Cardiac muscle cell (in vitro differentiated cells and primary cell): ENCODE measurements around the gene ASPSCR1. TPM values are rescaled to one million over a fixed set of nuclear protein-coding genes. Genes with fewer than 3 reads are reported as not detected.
"Not testable (repeated sequence)": the region's sequence is repeated elsewhere in the genome, so short reads cannot be mapped to it uniquely, and the experiment has no call there.

Experiments used
- DNase-seq, 2 donors: peaks; one replicate each; pipeline versions ENCODE4 v3.0.0 to v3.0.0-alpha.2; 2010 to 2017; ENCODE audit warnings: low read depth in 1 of 2, low spot score in 1 of 2
- H3K27ac ChIP-seq: fragments of 200-600 bp; sonication (generic); 2 replicates; pipeline ENCODE4 v1.5.1; 2016
- H3K27me3 ChIP-seq: fragments of 200-600 bp; sonication (generic); 2 replicates; pipeline ENCODE4 v1.6.0; 2016; ENCODE audit warnings: control low read depth
- H3K36me3 ChIP-seq: fragments of 200-600 bp; sonication (generic); 2 replicates; pipeline ENCODE4 v1.5.1; 2016; ENCODE audit warnings: control low read depth
- H3K4me1 ChIP-seq: fragments of 200-600 bp; sonication (generic); 2 replicates; pipeline ENCODE4 v1.8.1; 2017; ENCODE audit warnings: low read depth, mild to moderate bottlenecking, mixed run types
- H3K4me3 ChIP-seq: fragments of 200-600 bp; sonication (generic); 2 replicates; pipeline ENCODE4 v1.5.1; 2016; ENCODE audit warnings: mild to moderate bottlenecking
- H3K9me3 ChIP-seq: fragments of 200-600 bp; sonication (generic); 2 replicates; pipeline ENCODE4 v1.5.1; 2017; ENCODE audit warnings: low read depth, mild to moderate bottlenecking, control low read depth
- CTCF ChIP-seq: IDR thresholded peaks from 2 replicates; pipeline ENCODE4 v1.5.1; 2012; ENCODE audit warnings: low read depth, mild to moderate bottlenecking, low read length
- polyA plus RNA-seq: library from polyadenylated mRNA; unstranded; fragments of >200 nt; fragmentation: Nextera tagmentation; extraction: Ambion mirVana; gene quantifications from 2 replicates; pipeline ENCODE4 v1.2.1, GENCODE V29; 2016
- total RNA-seq: library from RNA; depleted of rRNA; stranded (reverse); fragments of >200 nt; gene quantifications from 2 replicates; pipeline ENCODE4 v1.2.3, GENCODE V29; 2016

The ASPSCR1 gene
- total and polyA plus RNA-seq, 2 experiments from 2014 or later: 48.5 to 74.0 TPM

- Histone ChIP-seq H3K27me3 (no peaks in the 10 kb centered on the region), H3K36me3 (no peaks in the 10 kb centered on the region), H3K4me1 (peaks cover 4% of the 10 kb centered on the region), H3K9me3 (no peaks in the 10 kb centered on the region), H3K27ac (no peak overlapping the region), H3K4me3 (no peak overlapping the region)
- no peak for TF ChIP-seq CTCF
- DNase-seq: no peak
These were observed 28.6 kb upstream of the ASPSCR1 start for GRCh38 chr17:81948635-81949378.

- H3K4me3 ChIP-seq: no peak overlapping the region
These were observed 26.9 kb upstream of the ASPSCR1 start for GRCh38 chr17:81950501-81950900.

GRCh38 chr17:81951785-81952684 is 25.4 kb upstream of the ASPSCR1 start:
- Histone ChIP-seq H3K4me1 (peaks cover 2% of the 10 kb centered on the region), H3K27ac (no peak overlapping the region), H3K4me3 (no peak overlapping the region), H3K27me3 (no peaks in the 10 kb centered on the region), H3K36me3 (no peaks in the 10 kb centered on the region), H3K9me3 (no peaks in the 10 kb centered on the region)
- TF ChIP-seq CTCF: no peak
- DNase-seq: no peak

More at GRCh38 chr17:81950501-81950900, 26.9 kb upstream of the ASPSCR1 start:
- no peak for DNase-seq
- no peak for TF ChIP-seq CTCF
- Histone ChIP-seq H3K27me3 (no peaks in the 10 kb centered on the region), H3K9me3 (no peaks in the 10 kb centered on the region), H3K36me3 (no peaks in the 10 kb centered on the region), H3K4me1 (peaks cover 4% of the 10 kb centered on the region), H3K27ac (no peak overlapping the region)

GRCh38 chr17:81952792-81953228 is 24.6 kb upstream of the ASPSCR1 start:
- no peak for TF ChIP-seq CTCF
- DNase-seq: no peak
- Histone ChIP-seq H3K36me3 (no peaks in the 10 kb centered on the region), H3K4me1 (no peaks in the 10 kb centered on the region), H3K27ac (no peak overlapping the region), H3K9me3 (no peaks in the 10 kb centered on the region), H3K27me3 (no peaks in the 10 kb centered on the region), H3K4me3 (no peak overlapping the region)

GRCh38 chr17:81953443-81953842 is 24.0 kb upstream of the ASPSCR1 start:
- H3K36me3 ChIP-seq, H3K9me3 ChIP-seq, DNase-seq, H3K4me1 ChIP-seq, H3K27me3 ChIP-seq, H3K4me3 ChIP-seq, H3K27ac ChIP-seq: not testable (repeated sequence)
